OCI-LY3 (cell line): ENCODE measurements around the gene CSTPP1.
"Not testable (repeated sequence)": the region's sequence is repeated elsewhere in the genome, so short reads cannot be mapped to it uniquely, and the experiment has no call there.

Experiments used
- H2AFZ ChIP-seq: fragments of 200-600, 300-600 bp; shearing (Covaris generic); 2 replicates; pipeline ENCODE4 v1.6.0; 2014; ENCODE audit warnings: antibody characterized with exemption, low read depth, low read length
- H3K27ac ChIP-seq: fragments of 200-600, 300-600 bp; sonication (generic); 2 replicates; pipeline ENCODE4 v1.5.1; 2014; ENCODE audit warnings: mild to moderate bottlenecking, low read length, moderate library complexity, mixed read lengths
- H3K27me3 ChIP-seq: fragments of 200-600, 300-600 bp; sonication (generic); 2 replicates; pipeline ENCODE4 v1.6.1; 2014; ENCODE audit warnings: low read depth, low read length, mixed read lengths
- H3K36me3 ChIP-seq: fragments of 200-600, 300-600 bp; sonication (generic); replicated peaks from 2 replicates; pipeline ENCODE3; 2014; ENCODE audit warnings: low read depth, low read length, mixed read lengths
- H3K4me1 ChIP-seq: fragments of 300-600, 200-600 bp; sonication (generic); 2 replicates; pipeline ENCODE4 v1.6.1; 2014; ENCODE audit warnings: low read length, mixed read lengths
- H3K4me2 ChIP-seq: fragments of 200-600, 300-600 bp; sonication (generic); 2 replicates; pipeline ENCODE4 v1.6.1; 2014; ENCODE audit warnings: low read length, mixed read lengths
- H3K4me3 ChIP-seq: fragments of 300-600, 200-600 bp; sonication (generic); 2 replicates; pipeline ENCODE4 v1.5.1; 2014; ENCODE audit warnings: antibody characterized with exemption, mild to moderate bottlenecking, low read length, moderate library complexity
- H3K79me2 ChIP-seq: fragments of 300-600, 200-600 bp; shearing (Covaris generic); 2 replicates; pipeline ENCODE4 v1.6.1; 2014; ENCODE audit warnings: mild to moderate bottlenecking, low read length, mixed read lengths
- H3K9ac ChIP-seq: fragments of 300-600, 200-600 bp; shearing (Covaris generic); 2 replicates; pipeline ENCODE4 v1.6.0; 2014; ENCODE audit warnings: mild to moderate bottlenecking, low read length, moderate library complexity
- H3K9me3 ChIP-seq: fragments of 200-600, 300-600 bp; shearing (Covaris generic); 2 replicates; pipeline ENCODE4 v1.6.1; 2014; ENCODE audit warnings: low read length, mixed read lengths; ENCODE audit not compliant: insufficient read depth
- H4K20me1 ChIP-seq: fragments of 200-600, 300-600 bp; sonication (generic); 2 replicates; pipeline ENCODE4 v1.6.1; 2016; ENCODE audit warnings: low read length, mixed read lengths; ENCODE audit not compliant: insufficient read depth
- EZH2phosphoT487 ChIP-seq: fragments of 200-600 bp; shearing (Covaris generic); IDR thresholded peaks from 2 replicates; pipeline ENCODE4 v1.6.1; 2018; ENCODE audit warnings: antibody characterized with exemption, mixed run types, low read depth
- TF ChIP-seq, protein P1 (sequence below): fragments of 200-600, 300-600 bp; sonication (generic); IDR thresholded peaks from 2 replicates; pipeline ENCODE4 v1.5.1; 2014; ENCODE audit warnings: antibody characterized with exemption, low read length, low read depth

Gene CSTPP1

DNA sequence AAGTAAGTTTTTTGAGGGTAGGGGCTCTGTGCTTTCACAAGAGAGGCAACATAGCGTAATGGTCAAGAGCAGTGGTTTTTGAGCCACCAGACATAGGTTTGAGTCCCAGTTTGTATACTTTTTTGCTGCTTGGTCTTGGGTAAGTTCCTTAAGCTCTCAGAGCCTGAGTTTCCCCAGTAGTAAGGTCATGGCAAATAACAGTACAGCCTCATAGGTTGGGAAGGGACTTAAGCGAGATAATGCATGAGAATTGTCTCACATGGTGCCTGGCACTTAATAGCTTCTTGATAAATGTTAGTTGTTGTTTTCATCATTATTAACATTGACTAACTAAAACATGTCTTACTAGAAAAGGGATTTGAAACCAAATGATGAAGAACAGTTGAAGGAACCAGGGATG, 157.0 kb downstream of the CSTPP1 start:
- Histone ChIP-seq H3K27ac (no peak overlapping the region), H3K79me2 (no peaks in the 10 kb centered on the region), H3K9me3 (no peaks in the 10 kb centered on the region), H2AFZ (no peak overlapping the region), H3K27me3 (no peaks in the 10 kb centered on the region), H3K9ac (no peak overlapping the region), H3K4me2 (no peak overlapping the region), H4K20me1 (no peaks in the 10 kb centered on the region), H3K36me3 (no peaks in the 10 kb centered on the region), H3K4me3 (no peak overlapping the region), H3K4me1 (peaks cover 5% of the 10 kb centered on the region; the same call in 1 of the 2 replicates)
- no peak for TF ChIP-seq EZH2phosphoT487
- TF ChIP-seq, protein P1, sequence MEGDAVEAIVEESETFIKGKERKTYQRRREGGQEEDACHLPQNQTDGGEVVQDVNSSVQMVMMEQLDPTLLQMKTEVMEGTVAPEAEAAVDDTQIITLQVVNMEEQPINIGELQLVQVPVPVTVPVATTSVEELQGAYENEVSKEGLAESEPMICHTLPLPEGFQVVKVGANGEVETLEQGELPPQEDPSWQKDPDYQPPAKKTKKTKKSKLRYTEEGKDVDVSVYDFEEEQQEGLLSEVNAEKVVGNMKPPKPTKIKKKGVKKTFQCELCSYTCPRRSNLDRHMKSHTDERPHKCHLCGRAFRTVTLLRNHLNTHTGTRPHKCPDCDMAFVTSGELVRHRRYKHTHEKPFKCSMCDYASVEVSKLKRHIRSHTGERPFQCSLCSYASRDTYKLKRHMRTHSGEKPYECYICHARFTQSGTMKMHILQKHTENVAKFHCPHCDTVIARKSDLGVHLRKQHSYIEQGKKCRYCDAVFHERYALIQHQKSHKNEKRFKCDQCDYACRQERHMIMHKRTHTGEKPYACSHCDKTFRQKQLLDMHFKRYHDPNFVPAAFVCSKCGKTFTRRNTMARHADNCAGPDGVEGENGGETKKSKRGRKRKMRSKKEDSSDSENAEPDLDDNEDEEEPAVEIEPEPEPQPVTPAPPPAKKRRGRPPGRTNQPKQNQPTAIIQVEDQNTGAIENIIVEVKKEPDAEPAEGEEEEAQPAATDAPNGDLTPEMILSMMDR = no peak

DNA sequence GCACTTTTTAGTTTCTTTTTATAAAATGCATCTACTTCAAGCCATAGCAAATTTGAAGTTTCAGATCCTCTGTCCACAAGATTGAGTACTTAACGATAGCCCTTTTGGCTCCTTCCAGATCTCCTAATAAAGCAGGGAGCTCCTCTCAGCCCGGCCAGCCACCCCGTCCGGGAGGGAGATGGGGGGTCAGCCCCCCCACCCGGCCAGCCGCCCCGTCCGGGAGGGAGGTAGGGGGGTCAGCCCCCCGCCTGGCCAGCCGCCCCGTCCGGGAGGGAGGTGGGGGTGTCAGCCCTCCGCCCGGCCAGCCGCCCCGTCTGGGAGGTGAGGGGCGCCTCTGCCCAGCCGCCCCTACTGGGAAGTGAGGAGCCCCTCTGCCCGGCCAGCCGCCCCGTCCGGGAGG, 160.3 kb downstream of the CSTPP1 start:
- not testable (repeated sequence) for H3K4me2 ChIP-seq, H3K36me3 ChIP-seq, H3K27ac ChIP-seq, H3K4me1 ChIP-seq, H2AFZ ChIP-seq, H4K20me1 ChIP-seq, H3K27me3 ChIP-seq, H3K4me3 ChIP-seq, H3K9ac ChIP-seq, H3K79me2 ChIP-seq, H3K9me3 ChIP-seq

DNA sequence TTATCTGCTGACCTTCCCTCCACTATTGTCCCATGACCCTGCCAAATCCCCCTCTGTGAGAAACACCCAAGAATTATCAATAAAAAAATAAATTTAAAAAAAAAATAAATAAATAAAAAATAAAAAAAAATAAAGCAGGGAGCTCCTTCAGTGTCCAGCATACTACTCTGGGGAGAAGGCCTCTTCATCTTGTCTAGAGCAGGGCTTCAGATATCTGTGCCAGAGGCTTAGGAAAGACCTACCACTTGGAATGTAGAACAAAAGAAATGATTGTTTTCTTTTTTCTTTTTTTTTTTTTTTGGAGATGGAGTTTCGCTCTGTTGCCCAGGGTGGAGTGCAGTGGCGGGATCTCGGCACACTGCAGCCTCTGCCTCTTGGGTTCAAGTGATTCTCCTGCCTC, 161.7 kb downstream of the CSTPP1 start:
- not testable (repeated sequence) for H3K79me2 ChIP-seq, H3K36me3 ChIP-seq, H3K4me3 ChIP-seq, H3K4me2 ChIP-seq, H2AFZ ChIP-seq, H3K27ac ChIP-seq, H4K20me1 ChIP-seq, H3K4me1 ChIP-seq, H3K9ac ChIP-seq, H3K9me3 ChIP-seq
- H3K27me3 ChIP-seq = peaks cover 13% of the 10 kb centered on the region

DNA sequence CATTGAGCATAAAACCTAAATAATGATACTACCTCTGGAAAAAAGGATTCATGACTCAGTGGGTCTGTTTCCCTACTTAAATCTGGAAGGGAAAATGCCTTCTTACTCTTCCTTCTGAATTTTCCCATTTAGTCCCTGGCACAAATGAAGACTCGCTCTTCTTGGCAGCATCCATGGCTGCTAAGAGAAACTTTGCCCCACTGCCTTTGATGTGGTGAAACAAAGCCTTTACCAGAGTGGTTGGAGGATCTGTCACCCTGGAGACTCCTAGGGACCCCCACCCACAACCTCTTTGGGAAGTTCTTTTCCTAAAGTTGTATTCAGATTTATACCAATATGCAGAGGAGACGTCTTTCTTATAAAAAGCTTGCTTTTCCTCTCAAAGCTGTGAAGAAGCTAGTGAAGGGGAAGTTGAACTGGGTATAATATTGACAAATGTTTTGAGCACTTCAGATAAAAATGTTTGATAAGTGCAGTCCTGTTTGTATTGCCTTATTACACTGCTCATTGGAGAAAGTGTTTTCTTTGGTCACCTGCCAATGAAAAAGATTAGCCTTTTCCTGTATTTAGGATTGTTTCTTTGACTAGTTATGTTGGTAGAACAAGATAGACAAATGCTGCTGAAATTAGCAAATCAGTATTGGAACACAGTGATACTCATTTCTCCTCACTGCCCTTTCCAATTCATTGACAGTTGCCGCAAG, 162.8 kb downstream of the CSTPP1 start:
- H4K20me1 ChIP-seq = no peaks in the 10 kb centered on the region
- H3K79me2 ChIP-seq = no peaks in the 10 kb centered on the region
- no peaks in the 10 kb centered on the region for H3K4me1 ChIP-seq
- H3K27me3 ChIP-seq = peaks cover 14% of the 10 kb centered on the region
- H3K4me2 ChIP-seq = no peak overlapping the region
- TF ChIP-seq, protein P1 = no peak
- no peak for TF ChIP-seq EZH2phosphoT487
- no peak overlapping the region for H3K27ac ChIP-seq
- no peak overlapping the region for H3K4me3 ChIP-seq
- no peak overlapping the region for H2AFZ ChIP-seq
- no peak overlapping the region for H3K9ac ChIP-seq
- no peaks in the 10 kb centered on the region for H3K9me3 ChIP-seq
- H3K36me3 ChIP-seq = no peaks in the 10 kb centered on the region

DNA sequence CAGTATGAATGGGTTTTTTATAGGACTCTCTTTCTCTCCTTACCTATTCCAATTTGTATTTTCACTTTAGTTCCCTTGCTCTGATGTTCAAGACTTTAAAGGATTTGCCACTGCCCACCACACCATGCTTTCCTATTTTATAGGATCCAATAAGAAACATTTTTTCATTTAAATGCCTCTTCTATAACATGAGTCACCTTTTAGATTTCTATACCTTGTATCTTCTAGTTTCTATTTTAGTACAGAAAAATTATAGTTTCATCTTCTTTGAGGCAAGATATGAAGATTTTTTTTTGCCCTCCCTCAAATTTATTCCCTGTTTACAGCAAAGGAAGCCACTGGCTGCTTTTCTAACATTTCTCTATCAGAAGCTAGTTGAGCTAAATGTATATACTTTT, 163.4 kb downstream of the CSTPP1 start:
- no peak for TF ChIP-seq EZH2phosphoT487
- TF ChIP-seq, protein P1 = no peak
- no peak overlapping the region for H2AFZ ChIP-seq
- H3K4me1 ChIP-seq = no peaks in the 10 kb centered on the region
- no peaks in the 10 kb centered on the region for H3K36me3 ChIP-seq
- H3K9me3 ChIP-seq = no peaks in the 10 kb centered on the region
- no peak overlapping the region for H3K27ac ChIP-seq
- H3K4me2 ChIP-seq = no peak overlapping the region
- peaks cover 18% of the 10 kb centered on the region for H3K27me3 ChIP-seq
- no peaks in the 10 kb centered on the region for H3K79me2 ChIP-seq
- no peak overlapping the region for H3K9ac ChIP-seq
- no peaks in the 10 kb centered on the region for H4K20me1 ChIP-seq
- H3K4me3 ChIP-seq = no peak overlapping the region
